Mesendoderm (in vitro differentiated cells): ENCODE results near the gene FAM13B.

ENCODE experiments used
- DNase-seq: peaks from one replicate; pipeline ENCODE4 v3.0.0; 2013
- H2AK5ac ChIP-seq: 2 replicates; pipeline ENCODE4 v1.6.1; 2013; ENCODE audit warnings: low read length, inconsistent platforms
- H2BK120ac ChIP-seq: 2 replicates; pipeline ENCODE4 v1.6.1; 2013; ENCODE audit warnings: low read depth, mild to moderate bottlenecking, low read length, moderate library complexity, mixed read lengths
- H2BK15ac ChIP-seq: replicated peaks from 2 replicates; pipeline ENCODE4 v1.6.1; 2013; ENCODE audit warnings: low read depth, mild to moderate bottlenecking, moderate library complexity
- H2BK5ac ChIP-seq: 2 replicates; pipeline ENCODE4 v1.6.1; 2013; ENCODE audit warnings: low read length, inconsistent platforms
- H3K18ac ChIP-seq: 2 replicates; pipeline ENCODE4 v1.6.1; 2013; ENCODE audit warnings: mild to moderate bottlenecking, low read length, mixed read lengths
- H3K23ac ChIP-seq: one replicate; pipeline ENCODE4 v1.6.1; 2013; ENCODE audit warnings: low read length
- H3K27ac ChIP-seq: 2 replicates; pipeline ENCODE4 v1.5.1; 2013; ENCODE audit warnings: low read depth, mild to moderate bottlenecking, inconsistent platforms, low read length, moderate library complexity
- H3K27me3 ChIP-seq: 2 replicates; pipeline ENCODE4 v1.6.1; 2013; ENCODE audit warnings: low read length, control low read depth, mild to moderate bottlenecking, inconsistent platforms; ENCODE audit not compliant: insufficient read depth, poor library complexity
- H3K36me3 ChIP-seq: 2 replicates; pipeline ENCODE4 v1.6.1; 2013; ENCODE audit warnings: low read length, inconsistent platforms; ENCODE audit not compliant: control insufficient read depth, insufficient read depth
- H3K4ac ChIP-seq: one replicate; pipeline ENCODE4 v1.6.1; 2013; ENCODE audit warnings: low read depth, mild to moderate bottlenecking, low read length, moderate library complexity
- H3K4me1 ChIP-seq: 2 replicates; pipeline ENCODE4 v1.6.1; 2013; ENCODE audit warnings: low read depth, low read length, inconsistent platforms; ENCODE audit not compliant: control insufficient read depth
- H3K4me2 ChIP-seq: 2 replicates; pipeline ENCODE4 v1.6.1; 2013; ENCODE audit warnings: low read length
- H3K4me3 ChIP-seq: 2 replicates; pipeline ENCODE4 v1.5.1; 2013; ENCODE audit warnings: mild to moderate bottlenecking, low read length
- H3K56ac ChIP-seq: one replicate; pipeline ENCODE4 v1.6.1; 2013; ENCODE audit warnings: low read length
- H3K79me1 ChIP-seq: 2 replicates; pipeline ENCODE4 v1.6.1; 2013; ENCODE audit warnings: low read length, inconsistent platforms
- H3K79me2 ChIP-seq: 2 replicates; pipeline ENCODE4 v1.6.1; 2013; ENCODE audit warnings: mild to moderate bottlenecking, low read length; ENCODE audit not compliant: control insufficient read depth, insufficient read depth
- H3K9ac ChIP-seq: 2 replicates; pipeline ENCODE4 v1.6.1; 2013; ENCODE audit warnings: low read length, inconsistent platforms
- H4K5ac ChIP-seq: one replicate; pipeline ENCODE4 v1.6.1; 2013; ENCODE audit warnings: low read length
- H4K8ac ChIP-seq: one replicate; pipeline ENCODE4 v1.6.1; 2013; ENCODE audit warnings: low read depth, mild to moderate bottlenecking, control low read depth, low read length, moderate library complexity
- WGBS: extraction: QIAGEN DNeasy Blood & Tissue Kit; methylation state at CpG from one replicate; pipeline ENCODE4 v1.1.7; 2013; ENCODE audit warnings: low lambda C conversion rate, missing lambda C conversion rate; ENCODE audit not compliant: insufficient coverage; ENCODE audit errors: extremely low coverage; 5-methylcytosine and 5-hydroxymethylcytosine counted together

FAM13B gene

GRCh38 chr5:137899493-137899892, 133.4 kb downstream of the FAM13B start:
- Histone ChIP-seq H3K27me3 (no peaks in the 10 kb centered on the region), H3K79me2 (no peaks in the 10 kb centered on the region), H2BK120ac (no peak overlapping the region), H2BK15ac (no peak overlapping the region), H2BK5ac (no peak overlapping the region), H3K36me3 (no peaks in the 10 kb centered on the region), H3K27ac (no peak overlapping the region), H2AK5ac (no peak overlapping the region), H3K4me2 (no peak overlapping the region), H3K9ac (no peak overlapping the region), H3K4me3 (no peak overlapping the region), H4K8ac (no peak overlapping the region), H3K79me1 (no peaks in the 10 kb centered on the region), H3K4ac (no peak overlapping the region), H3K4me1 (peaks cover 3% of the 10 kb centered on the region), H3K23ac (no peak overlapping the region), H3K56ac (no peak overlapping the region), H3K18ac (no peak overlapping the region), H4K5ac (no peak overlapping the region)
- DNase-seq, result no peak
- no CpG with 5 or more reads among the region's 3 CpGs for WGBS

- no peak overlapping the region for H3K4ac ChIP-seq
- H2BK15ac ChIP-seq, result no peak overlapping the region
- H3K4me3 ChIP-seq, result no peak overlapping the region
- no peak overlapping the region for H3K27ac ChIP-seq
- WGBS, result no CpG with 5 or more reads among the region's 3 CpGs
- H3K56ac ChIP-seq, result no peak overlapping the region
- no peak overlapping the region for H3K18ac ChIP-seq
- peaks cover 3% of the 10 kb centered on the region for H3K4me1 ChIP-seq
- H3K79me1 ChIP-seq, result no peaks in the 10 kb centered on the region
- no peak overlapping the region for H2BK5ac ChIP-seq
- H3K4me2 ChIP-seq, result no peak overlapping the region
- H3K27me3 ChIP-seq, result no peaks in the 10 kb centered on the region
- no peak for DNase-seq
- H2AK5ac ChIP-seq, result no peak overlapping the region
- H3K79me2 ChIP-seq, result no peaks in the 10 kb centered on the region
- no peak overlapping the region for H3K23ac ChIP-seq
- no peak overlapping the region for H3K9ac ChIP-seq
- H3K36me3 ChIP-seq, result no peaks in the 10 kb centered on the region
- H4K5ac ChIP-seq, result no peak overlapping the region
- no peak overlapping the region for H2BK120ac ChIP-seq
- H4K8ac ChIP-seq, result no peak overlapping the region
Observed at GRCh38 chr5:137896560-137896959, 136.3 kb downstream of the FAM13B start.

GRCh38 chr5:137894586-137894985, 138.3 kb downstream of the FAM13B start:
- Histone ChIP-seq H3K23ac (no peak overlapping the region), H4K8ac (no peak overlapping the region), H4K5ac (no peak overlapping the region), H3K56ac (no peak overlapping the region), H3K79me2 (no peaks in the 10 kb centered on the region), H2BK120ac (no peak overlapping the region), H3K27me3 (no peaks in the 10 kb centered on the region), H3K79me1 (no peaks in the 10 kb centered on the region), H3K18ac (no peak overlapping the region), H3K4ac (no peak overlapping the region), H2AK5ac (no peak overlapping the region), H2BK15ac (no peak overlapping the region), H3K4me1 (no peaks in the 10 kb centered on the region), H3K4me3 (no peak overlapping the region), H2BK5ac (no peak overlapping the region), H3K27ac (no peak overlapping the region), H3K36me3 (no peaks in the 10 kb centered on the region), H3K4me2 (no peak overlapping the region), H3K9ac (no peak overlapping the region)
- no peak for DNase-seq

GRCh38 chr5:137891849-137892248, 141.0 kb downstream of the FAM13B start:
- H4K5ac ChIP-seq, result no peak overlapping the region
- no peak overlapping the region for H4K8ac ChIP-seq
- H3K79me2 ChIP-seq, result no peaks in the 10 kb centered on the region
- H3K56ac ChIP-seq, result no peak overlapping the region
- no peaks in the 10 kb centered on the region for H3K4me1 ChIP-seq
- no peak overlapping the region for H3K4me2 ChIP-seq
- no peaks in the 10 kb centered on the region for H3K27me3 ChIP-seq
- no peak for DNase-seq
- H3K27ac ChIP-seq, result no peak overlapping the region
- no peaks in the 10 kb centered on the region for H3K79me1 ChIP-seq
- H2AK5ac ChIP-seq, result no peak overlapping the region
- H3K4me3 ChIP-seq, result no peak overlapping the region
- H3K4ac ChIP-seq, result no peak overlapping the region
- WGBS, result no CpG with 5 or more reads among the region's 3 CpGs
- H2BK5ac ChIP-seq, result no peak overlapping the region
- H3K18ac ChIP-seq, result no peak overlapping the region
- no peak overlapping the region for H2BK15ac ChIP-seq
- no peak overlapping the region for H3K23ac ChIP-seq
- H3K36me3 ChIP-seq, result no peaks in the 10 kb centered on the region
- H3K9ac ChIP-seq, result no peak overlapping the region
- no peak overlapping the region for H2BK120ac ChIP-seq

GRCh38 chr5:137890845-137891244, 142.0 kb downstream of the FAM13B start:
- no peak overlapping the region for H3K23ac ChIP-seq
- H2AK5ac ChIP-seq, result no peak overlapping the region
- no peak overlapping the region for H2BK5ac ChIP-seq
- H3K4ac ChIP-seq, result no peak overlapping the region
- H3K56ac ChIP-seq, result no peak overlapping the region
- no peak overlapping the region for H2BK120ac ChIP-seq
- no peak overlapping the region for H4K5ac ChIP-seq
- no CpG with 5 or more reads among the region's 1 CpG for WGBS
- no peak overlapping the region for H3K18ac ChIP-seq
- H2BK15ac ChIP-seq, result no peak overlapping the region
- H3K4me1 ChIP-seq, result no peaks in the 10 kb centered on the region
- H3K27me3 ChIP-seq, result no peaks in the 10 kb centered on the region
- no peak overlapping the region for H4K8ac ChIP-seq
- DNase-seq, result no peak
- no peak overlapping the region for H3K9ac ChIP-seq
- H3K79me1 ChIP-seq, result no peaks in the 10 kb centered on the region
- H3K27ac ChIP-seq, result no peak overlapping the region
- no peaks in the 10 kb centered on the region for H3K79me2 ChIP-seq
- H3K4me3 ChIP-seq, result no peak overlapping the region
- no peaks in the 10 kb centered on the region for H3K36me3 ChIP-seq
- H3K4me2 ChIP-seq, result no peak overlapping the region

- Histone ChIP-seq H2BK15ac (no peak within 1 kb of the TSS), H4K5ac (no peak within 1 kb of the TSS), H3K27me3 (no peaks in the 10 kb centered on the region), H3K18ac (no peak within 1 kb of the TSS), H3K4me3 (no peak within 1 kb of the TSS), H3K23ac (no peak within 1 kb of the TSS), H3K79me2 (no peaks in the 10 kb centered on the region), H3K4me2 (no peak within 1 kb of the TSS), H2AK5ac (no peak within 1 kb of the TSS), H2BK5ac (no peak within 1 kb of the TSS), H3K4me1 (no peaks in the 10 kb centered on the region), H3K36me3 (no peaks in the 10 kb centered on the region), H3K79me1 (no peaks in the 10 kb centered on the region), H4K8ac (no peak within 1 kb of the TSS), H3K27ac (no peak within 1 kb of the TSS), H3K56ac (peak within 1 kb of the TSS; percentile 40), H3K9ac (peak within 1 kb of the TSS; percentile 22), H2BK120ac (no peak within 1 kb of the TSS), H3K4ac (no peak within 1 kb of the TSS)
- peak; percentile 81 for DNase-seq
- WGBS, result no CpG with 5 or more reads among the region's 59 CpGs
Observed at GRCh38 chr5:137888863-137889759, 143.8 kb downstream of the FAM13B start, which contains the start of gene PKD2L2. Gene PKD2L2 (plus strand): TSS chr5:137889457. CDS start chr5:137889492, 35 bp downstream.
